Articular chondrocyte of knee joint (primary cell): ENCODE measurements around the gene TICRR. TPM values are rescaled to one million over a fixed set of nuclear protein-coding genes. Genes with fewer than 3 reads are reported as not detected.

Experiments used
- total RNA-seq: library from RNA; depleted of rRNA; stranded (reverse); fragments of >200 nt; gene quantifications from 2 replicates; pipeline ENCODE4 v1.2.3, GENCODE V29; 2012

The TICRR gene, protein sequence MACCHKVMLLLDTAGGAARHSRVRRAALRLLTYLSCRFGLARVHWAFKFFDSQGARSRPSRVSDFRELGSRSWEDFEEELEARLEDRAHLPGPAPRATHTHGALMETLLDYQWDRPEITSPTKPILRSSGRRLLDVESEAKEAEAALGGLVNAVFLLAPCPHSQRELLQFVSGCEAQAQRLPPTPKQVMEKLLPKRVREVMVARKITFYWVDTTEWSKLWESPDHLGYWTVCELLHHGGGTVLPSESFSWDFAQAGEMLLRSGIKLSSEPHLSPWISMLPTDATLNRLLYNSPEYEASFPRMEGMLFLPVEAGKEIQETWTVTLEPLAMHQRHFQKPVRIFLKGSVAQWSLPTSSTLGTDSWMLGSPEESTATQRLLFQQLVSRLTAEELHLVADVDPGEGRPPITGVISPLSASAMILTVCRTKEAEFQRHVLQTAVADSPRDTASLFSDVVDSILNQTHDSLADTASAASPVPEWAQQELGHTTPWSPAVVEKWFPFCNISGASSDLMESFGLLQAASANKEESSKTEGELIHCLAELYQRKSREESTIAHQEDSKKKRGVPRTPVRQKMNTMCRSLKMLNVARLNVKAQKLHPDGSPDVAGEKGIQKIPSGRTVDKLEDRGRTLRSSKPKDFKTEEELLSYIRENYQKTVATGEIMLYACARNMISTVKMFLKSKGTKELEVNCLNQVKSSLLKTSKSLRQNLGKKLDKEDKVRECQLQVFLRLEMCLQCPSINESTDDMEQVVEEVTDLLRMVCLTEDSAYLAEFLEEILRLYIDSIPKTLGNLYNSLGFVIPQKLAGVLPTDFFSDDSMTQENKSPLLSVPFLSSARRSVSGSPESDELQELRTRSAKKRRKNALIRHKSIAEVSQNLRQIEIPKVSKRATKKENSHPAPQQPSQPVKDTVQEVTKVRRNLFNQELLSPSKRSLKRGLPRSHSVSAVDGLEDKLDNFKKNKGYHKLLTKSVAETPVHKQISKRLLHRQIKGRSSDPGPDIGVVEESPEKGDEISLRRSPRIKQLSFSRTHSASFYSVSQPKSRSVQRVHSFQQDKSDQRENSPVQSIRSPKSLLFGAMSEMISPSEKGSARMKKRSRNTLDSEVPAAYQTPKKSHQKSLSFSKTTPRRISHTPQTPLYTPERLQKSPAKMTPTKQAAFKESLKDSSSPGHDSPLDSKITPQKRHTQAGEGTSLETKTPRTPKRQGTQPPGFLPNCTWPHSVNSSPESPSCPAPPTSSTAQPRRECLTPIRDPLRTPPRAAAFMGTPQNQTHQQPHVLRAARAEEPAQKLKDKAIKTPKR (N-terminal part only)
- 2.4 and 2.9 TPM in 2 replicates for total RNA-seq

DNA sequence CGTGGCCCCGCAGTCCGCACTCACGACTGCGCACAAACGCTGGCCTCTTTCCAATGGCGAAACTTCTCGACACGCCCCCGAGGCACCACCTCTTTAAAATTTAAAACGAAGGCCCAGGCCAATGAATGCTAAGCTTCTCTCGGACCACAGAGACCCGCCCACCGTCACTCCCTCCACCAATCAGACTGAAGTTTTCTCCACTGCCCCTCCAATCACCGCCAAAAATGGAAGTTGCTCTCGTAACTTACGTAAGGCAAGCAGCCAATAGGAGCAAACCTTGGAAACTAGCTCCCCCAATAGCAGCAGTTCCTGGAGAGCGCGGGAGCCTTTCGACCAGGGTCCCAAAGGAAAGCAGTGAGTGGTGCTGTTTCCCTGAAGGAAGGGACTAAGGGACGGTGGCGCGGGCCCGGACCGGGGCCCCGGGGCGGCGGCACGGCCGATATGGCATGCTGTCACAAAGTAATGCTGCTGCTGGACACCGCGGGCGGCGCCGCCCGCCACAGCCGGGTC is at the start of gene TICRR:
Gene TICRR, plus strand, starts transcription at position 324 of the 510 bp plus-strand sequence. Its CDS starts 118 bp downstream, at position 442.

DNA sequence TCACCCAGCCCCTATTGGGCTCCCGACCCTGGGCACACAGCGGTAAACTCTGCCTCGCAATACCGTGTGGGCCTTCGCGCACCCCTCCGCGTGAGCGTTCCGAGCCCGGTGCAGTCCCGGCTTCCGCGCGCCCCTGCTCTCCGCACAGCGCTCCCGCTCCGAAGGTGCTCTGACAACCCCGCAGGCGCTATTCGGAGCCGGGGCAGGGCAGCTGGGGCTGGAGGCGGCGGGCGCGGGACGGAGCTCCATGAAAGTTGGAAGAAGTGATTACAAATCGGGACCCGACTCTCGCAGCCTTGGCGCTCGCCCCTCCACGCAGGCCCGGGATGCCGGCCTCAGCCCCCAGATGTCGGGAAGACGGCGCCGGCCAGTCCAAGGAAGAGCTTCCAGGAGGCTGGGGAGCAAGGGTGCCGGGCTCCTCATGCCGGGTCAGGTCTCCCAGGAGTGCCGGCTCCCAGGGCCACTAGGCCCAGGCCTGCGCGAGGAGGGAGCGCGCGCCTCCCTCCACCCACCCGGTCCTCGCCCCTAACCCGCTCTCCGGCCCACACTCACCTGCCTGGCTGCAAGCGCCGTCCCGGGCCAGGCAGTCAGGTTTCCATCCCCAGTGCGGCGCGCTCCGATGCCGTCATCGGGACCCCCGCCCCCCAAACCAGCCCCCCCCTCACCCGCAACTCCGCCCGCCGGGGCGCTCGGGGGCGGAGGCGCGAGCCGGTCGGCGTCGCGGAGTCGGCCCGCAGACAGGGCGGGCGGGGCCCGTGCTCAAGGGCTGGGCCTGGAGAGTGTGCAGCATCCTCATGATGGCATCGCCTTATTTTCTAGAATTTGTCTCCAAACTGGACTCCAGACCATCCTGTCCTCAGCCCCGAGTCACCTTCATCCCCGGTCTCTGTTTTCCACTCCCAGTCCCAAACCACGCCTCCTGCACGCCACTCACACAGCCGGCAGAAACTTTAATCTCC is 79.9 kb downstream of the TICRR start, which contains the start of gene KIF7:
Gene KIF7, minus strand, starts transcription at position 621 of the 959 bp plus-strand sequence. CDS start 2,537 bp downstream, outside the sequence.

Other genes starting within 250 kb of the TICRR start
- gene POLG, start 240.6 kb upstream of the TICRR start, total RNA-seq, result 26.6 and 36.8 TPM in 2 replicates
- not detected in 2 replicates for gene RHCG, start 78.9 kb upstream of the TICRR start, total RNA-seq
- 21.9 and 22.0 TPM in 2 replicates for gene KIF7, start 80.0 kb downstream of the TICRR start, total RNA-seq
- gene PLIN1, start 103.9 kb downstream of the TICRR start, total RNA-seq, result 0.91 and 1.2 TPM in 2 replicates
- 5.1 and 10.8 TPM in 2 replicates for gene PEX11A, start 115.3 kb downstream of the TICRR start, total RNA-seq
- 0.26 and 0.32 TPM in 2 replicates for gene WDR93, start 115.3 kb downstream of the TICRR start, total RNA-seq
- gene MESP1, start 175.8 kb downstream of the TICRR start, total RNA-seq, result 0.26 and 0.43 TPM in 2 replicates
- 0.32 and 0.78 TPM in 2 replicates for gene MESP2, start 200.9 kb downstream of the TICRR start, total RNA-seq
- 45.5 and 56.2 TPM in 2 replicates for gene ANPEP, start 239.4 kb downstream of the TICRR start, total RNA-seq